ENCODE measurements around the gene ZNF142. TPM values are rescaled to one million over a fixed set of nuclear protein-coding genes. Genes with fewer than 3 reads are reported as not detected.

The ZNF142 gene
- total RNA-seq, 1 donor from 2014 or later: 35.5 TPM

GRCh38 chr2:218615868-218616315, 43.5 kb downstream of the ZNF142 start:
- no peak for DNase-seq (ENCODE audit: extremely low spot score, unreplicated experiment)
- TF ChIP-seq CTCF (IDR thresholded peaks at IDR 0.05): no peak
- Mint-ChIP-seq H3K4me3 (ENCODE audit: unreplicated experiment) (no peak overlapping the region), H3K9me3 (ENCODE audit: unreplicated experiment) (no peaks in the 10 kb centered on the region), H3K27me3 (ENCODE audit: unreplicated experiment) (no peaks in the 10 kb centered on the region), H3K36me3 (ENCODE audit: unreplicated experiment) (peaks cover 19% of the 10 kb centered on the region), H3K4me1 (ENCODE audit: unreplicated experiment) (no peaks in the 10 kb centered on the region), H3K27ac (ENCODE audit: unreplicated experiment) (no peak overlapping the region)

- Mint-ChIP-seq H3K36me3 (ENCODE audit: unreplicated experiment) (peaks cover 8% of the 10 kb centered on the region), H3K27me3 (ENCODE audit: unreplicated experiment) (no peaks in the 10 kb centered on the region), H3K4me3 (ENCODE audit: unreplicated experiment) (peak within 1 kb of the TSS; percentile 82), H3K27ac (ENCODE audit: unreplicated experiment) (peak within 1 kb of the TSS; percentile 84), H3K9me3 (ENCODE audit: unreplicated experiment) (no peaks in the 10 kb centered on the region), H3K4me1 (ENCODE audit: unreplicated experiment) (peaks cover 41% of the 10 kb centered on the region)
- peak; percentile 18 for TF ChIP-seq CTCF (IDR thresholded peaks at IDR 0.05)
- peak; percentile 88 for DNase-seq (ENCODE audit: extremely low spot score, unreplicated experiment)
These were observed 51.8 kb downstream of the ZNF142 start, which contains the start of gene PLCD4 for GRCh38 chr2:218607436-218608115. Gene PLCD4 (plus strand): TSS chr2:218607899. CDS start chr2:218615740, 7,841 bp downstream.

- Mint-ChIP-seq H3K9me3 (ENCODE audit: unreplicated experiment) (no peaks in the 10 kb centered on the region), H3K4me3 (ENCODE audit: unreplicated experiment) (no peak overlapping the region), H3K27ac (ENCODE audit: unreplicated experiment) (peak overlapping the region; percentile 91), H3K36me3 (ENCODE audit: unreplicated experiment) (no peaks in the 10 kb centered on the region), H3K4me1 (ENCODE audit: unreplicated experiment) (peaks cover 41% of the 10 kb centered on the region), H3K27me3 (ENCODE audit: unreplicated experiment) (no peaks in the 10 kb centered on the region)
- TF ChIP-seq CTCF (IDR thresholded peaks at IDR 0.05): no peak
- DNase-seq (ENCODE audit: extremely low spot score, unreplicated experiment): no peak
These were observed 54.0 kb downstream of the ZNF142 start for GRCh38 chr2:218605432-218605831.

Other genes with a start within 250 kb of the ZNF142 start
- 0.57 TPM in 1 of 2 replicates, not detected in the other for gene VIL1, start 240.5 kb downstream of the ZNF142 start, total RNA-seq
- 14.6 and 15.0 TPM in 2 replicates for gene USP37, start 91.3 kb downstream of the ZNF142 start, total RNA-seq
- gene CNOT9, start 90.8 kb downstream of the ZNF142 start, total RNA-seq: 40.3 and 41.6 TPM in 2 replicates
- 16.7 and 24.7 TPM in 2 replicates for gene PLCD4, start 51.7 kb downstream of the ZNF142 start, total RNA-seq
- gene BCS1L, start 60 bp upstream of the ZNF142 start, total RNA-seq: 36.5 and 40.9 TPM in 2 replicates
- gene RNF25, start 12.4 kb upstream of the ZNF142 start, total RNA-seq: 35.7 and 36.7 TPM in 2 replicates
- gene STK36, start 12.5 kb upstream of the ZNF142 start, total RNA-seq: 60.7 and 67.8 TPM in 2 replicates
- gene TTLL4, start 51.2 kb upstream of the ZNF142 start, total RNA-seq: 23.7 and 28.6 TPM in 2 replicates
- 3.2 and 4.1 TPM in 2 replicates for gene CYP27A1, start 122.5 kb upstream of the ZNF142 start, total RNA-seq
- gene PRKAG3, start 172.2 kb upstream of the ZNF142 start, total RNA-seq: not detected in 2 replicates
- 0.42 and 0.64 TPM in 2 replicates for gene WNT6, start 200.2 kb upstream of the ZNF142 start, total RNA-seq
- gene WNT10A, start 221.2 kb upstream of the ZNF142 start, total RNA-seq: not detected in 2 replicates

All from osteocyte (in vitro differentiated cells).